CD4-positive, alpha-beta T cell (primary cell): ENCODE data around the gene AKT2. TPM values are rescaled to one million over a fixed set of nuclear protein-coding genes. Genes with fewer than 3 reads are reported as not detected.

Source experiments
- ATAC-seq: fragments of 200-7000 bp; cut with Tn5 transposase; one replicate; pipeline ENCODE4 v1.10.0; 2022; ENCODE audit warnings: mild to moderate bottlenecking; ENCODE audit not compliant: poor library complexity
- CTCF ChIA-PET: fragments of 350-600 bp; sonication (Branson Sonifier 250); formaldehyde crosslinking; loops from one replicate; lab custom pipeline; 2021; ENCODE audit warnings: antibody characterized with exemption, inconsistent platforms; lab: Charles Lee
- POLR2A ChIA-PET: fragments of 350-600 bp; sonication (Branson Sonifier 250); formaldehyde crosslinking; loops from one replicate; lab custom pipeline; 2021; ENCODE audit warnings: antibody characterized with exemption, inconsistent platforms; lab: Charles Lee
- DNase-seq, 14 experiments: peaks; one replicate each; pipeline ENCODE4 v3.0.0-alpha.2; 2013 to 2020; ENCODE audit warnings: mixed read lengths in 2 of 14
- H3K27ac ChIP-seq, 2 donors: one replicate each; pipeline versions ENCODE4 v1.5.1 to v1.7.0; 2013; ENCODE audit warnings: low read length in 2 of 2, low read depth in 1 of 2, mild to moderate bottlenecking in 1 of 2
- H3K27me3 ChIP-seq, 2 experiments: 1 replicate in 1 of 2; 2 replicates in 1 of 2; pipeline versions ENCODE4 v1.6.1 to v1.7.0; 2013; ENCODE audit warnings: low read length in 2 of 2, control low read depth in 1 of 2, mild to moderate bottlenecking in 1 of 2, moderate library complexity in 1 of 2; ENCODE audit not compliant: insufficient read depth in 2 of 2, control insufficient read depth in 1 of 2
- H3K36me3 ChIP-seq: one replicate; pipeline ENCODE4 v1.6.1; 2013; ENCODE audit warnings: low read length, control low read depth; ENCODE audit not compliant: insufficient read depth
- H3K4me1 ChIP-seq: one replicate; pipeline ENCODE4 v1.6.1; 2013; ENCODE audit warnings: low read length, control low read depth; ENCODE audit not compliant: insufficient read depth
- H3K4me3 ChIP-seq: one replicate; pipeline ENCODE4 v1.5.1; 2013; ENCODE audit warnings: mild to moderate bottlenecking, low read length, moderate library complexity
- H3K9me3 ChIP-seq, 2 experiments: 1 replicate in 1 of 2; 2 replicates in 1 of 2; pipeline versions ENCODE4 v1.6.1 to v1.7.0; 2013; ENCODE audit warnings: low read length in 2 of 2, mild to moderate bottlenecking in 2 of 2, control low read depth in 1 of 2, moderate library complexity in 1 of 2; ENCODE audit not compliant: control insufficient read depth in 1 of 2, insufficient read depth in 1 of 2
- H3K27ac Mint-ChIP-seq: one replicate; pipeline ENCODE4 v1.8.0; 2020; ENCODE audit warnings: mixed read lengths
- H3K27me3 Mint-ChIP-seq: one replicate; pipeline ENCODE4 v1.8.0; 2021; ENCODE audit warnings: mixed read lengths
- H3K36me3 Mint-ChIP-seq: one replicate; pipeline ENCODE4 v1.8.0; 2021; ENCODE audit warnings: low read depth, mixed read lengths
- H3K4me1 Mint-ChIP-seq: one replicate; pipeline ENCODE4 v1.8.0; 2021; ENCODE audit warnings: low read depth, mixed read lengths
- H3K4me3 Mint-ChIP-seq: one replicate; pipeline ENCODE4 v1.8.0; 2020; ENCODE audit warnings: mild to moderate bottlenecking, mixed read lengths
- H3K9me3 Mint-ChIP-seq: one replicate; pipeline ENCODE4 v1.8.0; 2020; ENCODE audit warnings: mixed read lengths
- CTCF ChIP-seq: fragments of 200-600 bp; IDR thresholded peaks from one replicate; pipeline ENCODE4 v1.8.0; 2022; ENCODE audit warnings: antibody characterized with exemption, mild to moderate bottlenecking
- intact Hi-C, 2 experiments: fragments of 100-400 bp; cut with DNase I in 1 of 2; cut with micrococcal nuclease in 1 of 2; formaldehyde crosslinking; loops; one replicate each; pipeline versions ENCODE4 v1.15.1 to v1.9.0; 2023 to 2025; cut with DNase I, micrococcal nuclease
- total RNA-seq, 174 experiments: library from RNA in 2 of 174; stranded (reverse) in 2 of 174; gene quantifications; one replicate each; pipeline ENCODE4 v1.2.3 and lab custom pipeline; 2021 to 2026

The AKT2 gene
- total RNA-seq, 2 experiments from 2014 or later = 197 to 199 TPM

- DNase-seq = no peak
- H3K27me3 Mint-ChIP-seq = peaks cover 36% of the 10 kb centered on the region
- H3K36me3 ChIP-seq = peaks cover 5% of the 10 kb centered on the region
- no peak for TF ChIP-seq CTCF
- intact Hi-C loops = no loop called here
- no peak overlapping the region for H3K27ac ChIP-seq
- ATAC-seq = no peak
- H3K27me3 ChIP-seq = peaks cover 30 to 37% of the 10 kb centered on the region in 2 experiments
- CTCF ChIA-PET = no interaction called here
- peaks cover 9% of the 10 kb centered on the region for H3K4me1 ChIP-seq
- no peak overlapping the region for H3K27ac Mint-ChIP-seq
- H3K4me3 Mint-ChIP-seq = no peak overlapping the region
- POLR2A ChIA-PET = no interaction called here
- H3K4me1 Mint-ChIP-seq = no peaks in the 10 kb centered on the region
- H3K36me3 Mint-ChIP-seq = peaks cover 13% of the 10 kb centered on the region
- no peak overlapping the region for H3K4me3 ChIP-seq
- no peaks in the 10 kb centered on the region for H3K9me3 Mint-ChIP-seq
- H3K9me3 ChIP-seq = peaks cover 0 to 9% of the 10 kb centered on the region in 2 experiments
Measured at GRCh38 chr19:40214936-40215335, 70.2 kb downstream of the AKT2 start.

GRCh38 chr19:40213882-40214570, 71.1 kb downstream of the AKT2 start:
- Mint-ChIP-seq H3K4me3 (no peak overlapping the region), H3K27me3 (peaks cover 27% of the 10 kb centered on the region), H3K36me3 (peaks cover 20% of the 10 kb centered on the region), H3K9me3 (no peaks in the 10 kb centered on the region), H3K27ac (no peak overlapping the region), H3K4me1 (no peaks in the 10 kb centered on the region)
- ChIA-PET POLR2A (no interaction called here), CTCF (no interaction called here)
- Histone ChIP-seq H3K36me3 (peaks cover 5% of the 10 kb centered on the region), H3K27me3 (peaks cover 22 to 30% of the 10 kb centered on the region in 2 experiments), H3K4me3 (no peak overlapping the region), H3K9me3 (peaks cover 0 to 9% of the 10 kb centered on the region in 2 experiments), H3K4me1 (peaks cover 9% of the 10 kb centered on the region), H3K27ac (no peak overlapping the region)
- no peak for ATAC-seq
- intact Hi-C loops = no loop called here
- TF ChIP-seq CTCF = no peak
- no peak for DNase-seq

- ChIA-PET CTCF (no interaction called here), POLR2A (no interaction called here)
- intact Hi-C loops = no loop called here
- Histone ChIP-seq H3K4me1 (peaks cover 9% of the 10 kb centered on the region), H3K36me3 (peaks cover 5% of the 10 kb centered on the region), H3K4me3 (no peak overlapping the region), H3K9me3 (peaks cover 0 to 9% of the 10 kb centered on the region in 2 experiments), H3K27me3 (peaks cover 17 to 25% of the 10 kb centered on the region in 2 experiments), H3K27ac (no peak overlapping the region)
- Mint-ChIP-seq H3K4me1 (no peaks in the 10 kb centered on the region), H3K27ac (no peak overlapping the region), H3K9me3 (no peaks in the 10 kb centered on the region), H3K36me3 (peaks cover 20% of the 10 kb centered on the region), H3K4me3 (no peak overlapping the region), H3K27me3 (peaks cover 20% of the 10 kb centered on the region)
- no peak for ATAC-seq
- DNase-seq = no peak
- no peak for TF ChIP-seq CTCF
Measured at GRCh38 chr19:40213251-40213829, 71.8 kb downstream of the AKT2 start.
